ENCODE data around the gene SST.

The SST gene

DNA sequence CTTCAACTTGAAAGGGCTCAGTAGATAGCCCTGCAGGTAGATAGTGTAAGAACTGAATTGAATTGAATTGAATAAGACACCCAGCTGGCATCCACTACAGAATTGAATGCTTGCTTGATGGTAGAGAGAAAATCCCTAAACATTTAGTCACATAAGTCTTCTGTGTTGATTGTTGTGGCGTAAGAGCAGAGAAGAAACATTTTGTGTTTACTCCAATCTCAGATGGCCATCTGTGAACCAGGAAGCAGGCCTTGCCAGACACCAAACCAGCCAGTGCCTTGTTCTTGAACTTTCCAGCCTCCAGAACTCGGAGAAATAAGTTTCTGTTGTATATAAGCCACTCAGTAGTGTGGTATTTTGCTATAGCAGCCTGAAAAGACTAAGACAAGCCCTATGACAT, 43.6 kb downstream of the SST start:
- DNase-seq = no peak

DNA sequence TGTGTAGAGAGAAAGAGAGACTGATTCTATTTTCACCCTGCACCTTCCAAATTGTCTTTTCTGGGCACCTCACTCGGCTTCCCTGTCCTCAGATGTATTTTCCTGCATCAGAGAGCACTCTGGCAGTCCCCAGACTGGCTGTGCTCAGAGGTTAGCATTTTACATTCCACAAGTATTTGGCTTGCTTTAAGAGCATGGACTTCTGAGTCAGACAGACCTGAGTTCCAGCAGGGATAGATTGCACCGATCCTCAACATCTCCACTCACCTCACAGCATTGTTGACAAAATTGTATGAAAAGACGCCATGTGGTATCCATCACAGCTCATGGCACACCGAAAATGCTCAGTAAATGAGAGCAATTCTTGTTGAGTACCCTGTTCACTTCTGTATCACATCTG, 45.6 kb downstream of the SST start:
- DNase-seq = no peak

DNA sequence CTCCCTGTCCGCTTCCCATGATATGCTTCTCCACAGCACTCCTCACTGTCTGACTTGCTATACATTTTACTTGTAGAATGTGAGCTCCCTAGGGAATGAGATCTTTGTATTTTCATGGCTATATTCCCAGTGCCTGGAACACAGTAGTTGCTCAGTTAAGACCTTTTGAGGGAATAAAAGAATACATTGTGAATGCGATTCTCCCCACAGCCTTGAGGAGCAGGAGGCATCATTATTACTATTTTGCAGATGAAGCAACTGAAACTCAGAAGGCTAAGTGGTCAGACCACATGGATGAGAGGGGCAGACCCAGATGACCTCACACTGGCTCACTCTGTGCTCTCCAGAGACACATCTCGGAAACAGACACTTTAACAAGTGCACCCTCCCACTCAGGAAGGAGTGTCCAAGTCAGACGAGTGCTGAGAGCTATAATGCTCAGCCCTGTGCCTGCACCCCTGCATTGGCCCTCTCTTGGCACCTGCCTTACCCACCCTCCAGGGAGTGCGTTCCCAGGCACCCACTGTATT, 46.8 kb downstream of the SST start:
- DNase-seq = no peak

- no peak for DNase-seq
Measured at GRCh38 chr3:187621881-187622280, 48.3 kb downstream of the SST start.

DNA sequence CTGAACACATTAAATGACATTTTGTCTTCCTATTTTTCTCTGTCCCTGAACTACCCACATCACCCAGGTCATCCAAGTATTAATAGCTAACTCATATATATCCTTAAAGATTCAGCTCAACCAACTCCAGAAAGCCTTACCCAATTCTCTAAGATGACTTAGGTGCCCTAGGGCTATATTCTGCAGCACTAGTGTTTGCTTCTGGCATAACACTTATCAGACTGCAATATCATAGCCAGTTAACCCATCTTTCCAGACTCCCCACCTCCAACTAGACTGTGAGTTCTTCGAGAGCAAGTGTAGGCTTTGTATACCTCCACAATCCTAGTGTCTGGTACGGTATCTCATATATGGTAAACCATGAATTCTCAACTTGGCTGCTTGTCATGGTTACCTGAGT, 50.7 kb downstream of the SST start:
- DNase-seq = no peak

All from NCI-H1048 (cell line).